H1 (cell line): Measurements from ENCODE around the gene GATD1. TPM values are rescaled to one million over a fixed set of nuclear protein-coding genes. Genes with fewer than 3 reads are reported as not detected.
A peak's percentile ranks its signal among the peaks of the same experiment; 100 is the strongest.

ENCODE experiments used
- CTCF ChIA-PET: fragments of 300-600 bp; sonication (Branson Sonifier 250); formaldehyde crosslinking; loops from one replicate; lab custom pipeline; 2021; ENCODE audit not compliant: partially characterized antibody; lab: Charles Lee
- POLR2A ChIA-PET: fragments of 300-600 bp; sonication (Branson Sonifier 250); formaldehyde crosslinking; loops from one replicate; lab custom pipeline; 2021; ENCODE audit warnings: inconsistent platforms; ENCODE audit not compliant: partially characterized antibody; lab: Charles Lee
- DNase-seq, 2 experiments: peaks; one replicate each; pipeline versions ENCODE4 v3.0.0 to v3.0.0-alpha.2; 2010 to 2022; ENCODE audit warnings: low spot score in 2 of 2, low read depth in 1 of 2, mixed read lengths in 1 of 2
- FAIRE-seq: peaks from 2 replicates; lab custom pipeline; 2011; peaks lifted over from hg19 to GRCh38; lab: Jason Lieb, UNC
- H2AFZ ChIP-seq: 2 replicates; pipeline ENCODE4 v1.8.1; 2012; ENCODE audit warnings: low read length, inconsistent platforms
- H2AK5ac ChIP-seq: 2 replicates; pipeline ENCODE4 v1.6.1; 2013; ENCODE audit warnings: low read depth, low read length
- H2BK120ac ChIP-seq: replicated peaks from 2 replicates; pipeline ENCODE3; 2013; ENCODE audit warnings: low read depth, low read length, inconsistent platforms
- H2BK12ac ChIP-seq: 2 replicates; pipeline ENCODE4 v1.6.1; 2013; ENCODE audit warnings: low read depth, low read length
- H2BK15ac ChIP-seq: 2 replicates; pipeline ENCODE4 v1.6.1; 2013; ENCODE audit warnings: low read length
- H2BK20ac ChIP-seq: 2 replicates; pipeline ENCODE4 v1.6.1; 2013; ENCODE audit warnings: low read length
- H2BK5ac ChIP-seq: 2 replicates; pipeline ENCODE4 v1.6.1; 2013; ENCODE audit warnings: low read depth, low read length
- H3K14ac ChIP-seq: 2 replicates; pipeline ENCODE4 v1.6.1; 2013; ENCODE audit warnings: inconsistent platforms; ENCODE audit not compliant: insufficient read length
- H3K18ac ChIP-seq: 2 replicates; pipeline ENCODE4 v1.6.1; 2013; ENCODE audit warnings: low read length; ENCODE audit errors: extremely low read depth
- H3K23ac ChIP-seq: 2 replicates; pipeline ENCODE4 v1.6.1; 2013; ENCODE audit warnings: inconsistent platforms; ENCODE audit not compliant: insufficient read length
- H3K23me2 ChIP-seq: 2 replicates; pipeline ENCODE4 v1.6.1; 2013; ENCODE audit warnings: low read depth, low read length
- H3K27ac ChIP-seq: 2 replicates; pipeline ENCODE4 v1.6.1; 2011; ENCODE audit warnings: low read depth, low read length, inconsistent platforms
- H3K27me3 ChIP-seq, 4 experiments: replicated peaks in 1 of 4; 1 replicate in 1 of 4; 2 replicates in 3 of 4; pipeline versions ENCODE4 v1.6.1 to v1.8.1; 2011 to 2013; ENCODE audit warnings: low read length in 3 of 4, mild to moderate bottlenecking in 3 of 4, inconsistent platforms in 2 of 4, mixed read lengths in 2 of 4, moderate library complexity in 1 of 4; ENCODE audit not compliant: control insufficient read depth in 3 of 4, insufficient read depth in 3 of 4; ENCODE audit errors: extremely low read depth in 1 of 4
- H3K36me3 ChIP-seq, 4 experiments: 2 replicates each; pipeline versions ENCODE4 v1.6.1 to v1.8.1; 2011 to 2013; ENCODE audit warnings: mild to moderate bottlenecking in 4 of 4, low read length in 3 of 4, moderate library complexity in 2 of 4, control low read depth in 1 of 4, inconsistent platforms in 1 of 4; ENCODE audit not compliant: insufficient read depth in 4 of 4, control insufficient read depth in 2 of 4
- H3K4ac ChIP-seq: replicated peaks from 2 replicates; pipeline ENCODE3; 2013; ENCODE audit warnings: low read length, low read depth, mixed read lengths, inconsistent platforms; ENCODE audit not compliant: insufficient read length
- H3K4me1 ChIP-seq, 4 experiments: replicated peaks in 1 of 4; 1 replicate in 1 of 4; 2 replicates in 3 of 4; pipeline versions ENCODE4 v1.6.1 to v1.8.1; 2011 to 2013; ENCODE audit warnings: low read length in 3 of 4, inconsistent platforms in 2 of 4, mixed read lengths in 1 of 4; ENCODE audit not compliant: insufficient read depth in 4 of 4, control insufficient read depth in 3 of 4
- H3K4me2 ChIP-seq, 2 experiments: 2 replicates each; pipeline versions ENCODE4 v1.6.1 to v1.8.1; 2011 to 2013; ENCODE audit warnings: low read depth in 2 of 2, low read length in 2 of 2, control low read depth in 1 of 2, inconsistent platforms in 1 of 2, mild to moderate bottlenecking in 1 of 2; ENCODE audit not compliant: insufficient read depth in 1 of 2
- H3K4me3 ChIP-seq, 4 experiments: fragments of 200-600, 300-600 bp in 1 of 4; sonication (generic), shearing (Covaris generic), sonication (Bioruptor Twin) in 1 of 4; 2 replicates each; pipeline versions ENCODE4 v1.5.1 to v1.8.1; 2011 to 2016; ENCODE audit warnings: low read length in 4 of 4, low read depth in 3 of 4, control low read depth in 2 of 4, inconsistent platforms in 2 of 4, mild to moderate bottlenecking in 2 of 4, mixed read lengths in 1 of 4, moderate library complexity in 1 of 4; ENCODE audit not compliant: insufficient read depth in 2 of 4; ENCODE audit errors: extremely low read depth in 1 of 4
- H3K56ac ChIP-seq: replicated peaks from 2 replicates; pipeline ENCODE3; 2013; ENCODE audit warnings: low read depth, mild to moderate bottlenecking, mixed read lengths, low read length, inconsistent platforms; ENCODE audit not compliant: insufficient read length
- H3K79me1 ChIP-seq: 2 replicates; pipeline ENCODE4 v1.6.1; 2013; ENCODE audit warnings: low read depth, low read length, control low read depth
- H3K79me2 ChIP-seq, 2 experiments: 2 replicates each; pipeline versions ENCODE4 v1.6.1 to v1.8.1; 2012 to 2013; ENCODE audit warnings: low read length in 2 of 2, mild to moderate bottlenecking in 2 of 2, inconsistent platforms in 1 of 2; ENCODE audit not compliant: insufficient read depth in 2 of 2, control insufficient read depth in 1 of 2
- H3K9ac ChIP-seq, 4 experiments: replicated peaks in 1 of 4; 1 replicate in 1 of 4; 2 replicates in 3 of 4; pipeline versions ENCODE4 v1.6.1 to v1.8.1; 2011 to 2013; ENCODE audit warnings: low read depth in 3 of 4, low read length in 3 of 4, control low read depth in 2 of 4, mild to moderate bottlenecking in 2 of 4, moderate library complexity in 2 of 4, inconsistent platforms in 1 of 4; ENCODE audit errors: extremely low read depth in 1 of 4
- H3K9me3 ChIP-seq, 2 experiments: 2 replicates each; pipeline versions ENCODE4 v1.6.1 to v1.8.1; 2012 to 2013; ENCODE audit warnings: mild to moderate bottlenecking in 2 of 2, moderate library complexity in 2 of 2, control low read depth in 1 of 2, inconsistent platforms in 1 of 2, low read depth in 1 of 2, low read length in 1 of 2, mixed read lengths in 1 of 2; ENCODE audit not compliant: insufficient read depth in 2 of 2
- H4K20me1 ChIP-seq, 2 experiments: replicated peaks in 1 of 2; 2 replicates each; pipeline versions ENCODE3 to v1.8.1; 2011 to 2013; ENCODE audit warnings: inconsistent platforms in 2 of 2, low read length in 2 of 2, mild to moderate bottlenecking in 1 of 2; ENCODE audit not compliant: insufficient read depth in 2 of 2, control insufficient read depth in 1 of 2
- H4K5ac ChIP-seq: 2 replicates; pipeline ENCODE4 v1.6.1; 2013; ENCODE audit warnings: low read length, low read depth, mixed read lengths, inconsistent platforms; ENCODE audit not compliant: insufficient read length
- H4K8ac ChIP-seq: 2 replicates; pipeline ENCODE4 v1.8.0; 2013; ENCODE audit warnings: mild to moderate bottlenecking, moderate library complexity, low read length, inconsistent platforms; ENCODE audit not compliant: insufficient read depth; ENCODE audit errors: extremely low read depth
- H4K91ac ChIP-seq: replicated peaks from 2 replicates; pipeline ENCODE3; 2013; ENCODE audit warnings: low read length, mixed read lengths, inconsistent platforms; ENCODE audit not compliant: insufficient read length
- ASH2L ChIP-seq: fragments of 200-600, 300-600 bp; sonication (generic); IDR thresholded peaks from one replicate; pipeline ENCODE4 v1.7.1; 2017; ENCODE audit warnings: low read length
- CEBPB ChIP-seq: IDR thresholded peaks from 2 replicates; pipeline ENCODE4 v1.6.1; 2012; ENCODE audit warnings: low read depth, low read length
- CHD2 ChIP-seq: IDR thresholded peaks from 2 replicates; pipeline ENCODE4 v1.6.1; 2012; ENCODE audit warnings: low read length, improper control_type of control experiment
- EZH2 ChIP-seq: fragments of 200-600 bp; sonication (generic); IDR thresholded peaks from 2 replicates; pipeline ENCODE4 v1.7.1; 2012; ENCODE audit warnings: low read depth, mild to moderate bottlenecking, moderate library complexity, low read length, inconsistent platforms; ENCODE audit not compliant: severe bottlenecking
- FOSL1 ChIP-seq: IDR thresholded peaks from 2 replicates; pipeline ENCODE4 v1.6.1; 2011; ENCODE audit warnings: mild to moderate bottlenecking, low read depth, low read length, moderate library complexity; ENCODE audit not compliant: insufficient read depth
- MAX ChIP-seq: IDR thresholded peaks from 2 replicates; pipeline ENCODE4 v1.6.1; 2012; ENCODE audit warnings: inconsistent platforms
- SP4 ChIP-seq: IDR thresholded peaks from 2 replicates; pipeline ENCODE4 v1.6.1; 2012; ENCODE audit warnings: low read length, inconsistent platforms
- TCF12 ChIP-seq: IDR thresholded peaks from 2 replicates; pipeline ENCODE4 v1.6.1; 2011; ENCODE audit warnings: low read depth, mild to moderate bottlenecking, low read length
- USF2 ChIP-seq: IDR thresholded peaks from 2 replicates; pipeline ENCODE4 v1.6.1; 2011; ENCODE audit warnings: low read length, improper control_type of control experiment
- WGBS, 2 experiments: shearing (Covaris generic) in 1 of 2; methylation state at CpG; one replicate each; pipeline versions ENCODE4 v1.1.6 to v1.1.7; 2013 to 2015; ENCODE audit warnings: low lambda C conversion rate in 2 of 2, mixed read lengths in 2 of 2, inconsistent platforms in 1 of 2, low coverage in 1 of 2, missing lambda C conversion rate in 1 of 2; ENCODE audit not compliant: insufficient replicate concordance in 2 of 2, insufficient coverage in 1 of 2, insufficient read length in 1 of 2; ENCODE audit errors: extremely low coverage in 1 of 2, missing lambda C conversion rate in 1 of 2; 5-methylcytosine and 5-hydroxymethylcytosine counted together
- polyA plus RNA-seq, 7 experiments: library from polyadenylated mRNA; depleted of rRNA in 3 of 7; stranded (reverse) in 5 of 7; unstranded in 2 of 7; fragments of >200 nt in 5 of 7; fragments of 200-250 nt in 2 of 7; gene quantifications; 1 replicate in 5 of 7; 2 replicates in 1 of 7; 4 replicates in 1 of 7; pipeline versions ENCODE4 v1.2.1 to v1.2.3, GENCODE V29; 2011 to 2013; ENCODE audit warnings: missing spikeins in 2 of 7, mixed read lengths in 2 of 7
- total RNA-seq: library from RNA; stranded (reverse); fragmentation: NEBNext Ultra II Directional; extraction: Animal tissue kit (Norgen Biotek cat#: 25700); gene quantifications from 2 replicates; pipeline ENCODE4 v1.2.1, GENCODE V29; 2021

The GATD1 gene
- total and polyA plus RNA-seq, 2 of the 8 experiments (the other 6 are each of a cell fraction or from before 2014, with no cell fraction given): 47.5 to 54.8 TPM

GRCh38 chr11:727281-727701 is 50.0 kb downstream of the GATD1 start:
- Histone ChIP-seq H3K23ac (no peak overlapping the region), H3K56ac (no peak overlapping the region), H3K4me1 (peaks cover 0 to 19% (median 12%) of the 10 kb centered on the region in 4 experiments; a peak in 5 of 7 replicates), H2BK12ac (peak overlapping the region; percentile 60; the same call in 1 of the 2 replicates), H2BK15ac (0 out of 2 replicates have a peak overlapping the region, but pooled peaks have one; percentile 81), H3K79me2 (no peaks in the 10 kb centered on the region), H3K18ac (no peak overlapping the region; the same call in 1 of the 2 replicates), H4K8ac (no peak overlapping the region), H3K36me3 (no peaks in the 10 kb centered on the region), H3K4me3 (no peak overlapping the region), H3K14ac (no peak overlapping the region), H2BK120ac (no peak overlapping the region), H4K91ac (peak overlapping the region; percentile 73), H4K5ac (peak overlapping the region; percentile 30), H3K4ac (no peak overlapping the region), H2BK5ac (peak overlapping the region; percentile 40; the same call in 1 of the 2 replicates), H3K4me2 (peak overlapping the region in 1 of 2 experiments; percentile 84; a peak in 1 of 4 replicates), H3K23me2 (peaks cover 7% of the 10 kb centered on the region; the same call in 1 of the 2 replicates), H3K27me3 (peaks cover 0 to 2% (median 0%) of the 10 kb centered on the region in 4 experiments; a peak in 1 of 7 replicates), H4K20me1 (no peaks in the 10 kb centered on the region), H2BK20ac (no peak overlapping the region), H3K27ac (no peak overlapping the region), H3K9ac (no peak overlapping the region), H3K79me1 (no peaks in the 10 kb centered on the region), H3K9me3 (no peaks in the 10 kb centered on the region), H2AFZ (no peak overlapping the region), H2AK5ac (peak overlapping the region; percentile 82; the same call in 1 of the 2 replicates)
- TF ChIP-seq FOSL1: no peak
- TF ChIP-seq EZH2: no peak
- no peak for TF ChIP-seq CEBPB
- TF ChIP-seq ASH2L: no peak
- no peak for TF ChIP-seq MAX
- no peak for TF ChIP-seq CHD2
- no peak for TF ChIP-seq TCF12
- no peak for TF ChIP-seq USF2
- TF ChIP-seq SP4: no peak
- FAIRE-seq (no peak), DNase-seq (no peak)
- ChIA-PET CTCF (interaction anchor here (0.6 to 15.4 kb wide), 25 partner anchors 8 to 229 kb away, joined by 3 to 395 read pairs (median 3); partner anchors contain the start of genes DEAF1, EPS8L2, IRF7 and TALDO1), POLR2A (interaction anchor here (1.1 to 13.2 kb wide), 10 partner anchors 9 to 82 kb away, joined by 3 to 216 read pairs (median 8); partner anchors contain the start of genes EPS8L2, RPLP2 and TALDO1)
- 96% methylated on average over 12 of the region's 12 CpGs; no CpG with 5 or more reads in 1 of the 2 experiments for WGBS, 2 experiments
